Endothelial cell of umbilical vein (primary cell): ENCODE data around the gene APLN. TPM values are rescaled to one million over a fixed set of nuclear protein-coding genes. Genes with fewer than 3 reads are reported as not detected.

ENCODE experiments used
- BruUV-seq: library from RNA; stranded (reverse); fragments of 400-500 nt; replicated peaks from 2 replicates; lab custom pipeline; 2021; lab: Mats Ljungman, UMichigan
- CTCF ChIA-PET: fragments of 300-600, 350-600 bp; sonication (Branson Sonifier 250); formaldehyde crosslinking; loops from one replicate; lab custom pipeline; 2021; ENCODE audit warnings: antibody characterized with exemption, inconsistent platforms; lab: Charles Lee
- POLR2A ChIA-PET: fragments of 300-600, 350-600 bp; sonication (Branson Sonifier 250); formaldehyde crosslinking; loops from one replicate; lab custom pipeline; 2021; ENCODE audit warnings: antibody characterized with exemption, inconsistent platforms; lab: Charles Lee
- DNase-seq: peaks from one replicate; pipeline ENCODE4 v3.0.0-alpha.2; 2011; ENCODE audit warnings: low read depth, low spot score
- FAIRE-seq: peaks from 2 replicates; lab custom pipeline; 2011; peaks lifted over from hg19 to GRCh38; lab: Jason Lieb, UNC
- H2AFZ ChIP-seq: 2 replicates; pipeline ENCODE4 v1.6.0; 2012; ENCODE audit warnings: low read depth, low read length, control low read depth, inconsistent platforms
- H3K27ac ChIP-seq: 2 replicates; pipeline ENCODE4 v1.5.1; 2011; ENCODE audit warnings: low read depth, mild to moderate bottlenecking, control low read depth, low read length, moderate library complexity; ENCODE audit not compliant: insufficient read depth
- H3K27me3 ChIP-seq, 2 experiments: 2 replicates each; pipeline versions ENCODE4 v1.6.0 to v1.6.1; 2011; ENCODE audit warnings: low read length in 2 of 2, mixed read lengths in 1 of 2; ENCODE audit not compliant: control insufficient read depth in 2 of 2, insufficient read depth in 2 of 2
- H3K36me3 ChIP-seq, 2 experiments: 2 replicates in 1 of 2; 3 replicates in 1 of 2; pipeline ENCODE4 v1.5.1; 2011; ENCODE audit warnings: low read length in 2 of 2, mild to moderate bottlenecking in 1 of 2, moderate library complexity in 1 of 2; ENCODE audit not compliant: control insufficient read depth in 2 of 2, insufficient read depth in 2 of 2; ENCODE audit errors: extremely low read depth in 1 of 2
- H3K4me1 ChIP-seq: 3 replicates; pipeline ENCODE4 v1.5.1; 2011; ENCODE audit warnings: mild to moderate bottlenecking, low read length; ENCODE audit not compliant: control insufficient read depth, insufficient read depth; ENCODE audit errors: extremely low read depth
- H3K4me2 ChIP-seq: 2 replicates; pipeline ENCODE4 v1.6.1; 2011; ENCODE audit warnings: low read length, control low read depth, mixed read lengths; ENCODE audit not compliant: insufficient read depth
- H3K4me3 ChIP-seq, 3 experiments: fragments of 200-600 bp in 1 of 3; sonication (generic), shearing (Covaris generic) in 1 of 3; replicated peaks in 1 of 3; 2 replicates each; pipeline ENCODE4 v1.5.1; 2011 to 2016; ENCODE audit warnings: control low read depth in 3 of 3, low read length in 3 of 3, mild to moderate bottlenecking in 2 of 3, inconsistent platforms in 1 of 3, low read depth in 1 of 3, moderate library complexity in 1 of 3; ENCODE audit not compliant: insufficient read depth in 1 of 3
- H3K79me2 ChIP-seq: 2 replicates; pipeline ENCODE4 v1.6.0; 2012; ENCODE audit warnings: low read length, inconsistent platforms; ENCODE audit not compliant: control insufficient read depth, insufficient read depth
- H3K9ac ChIP-seq: replicated peaks from 2 replicates; pipeline ENCODE3; 2011; ENCODE audit warnings: low read length, control low read depth; ENCODE audit not compliant: insufficient read depth; ENCODE audit errors: extremely low read depth
- H3K9me1 ChIP-seq: replicated peaks from 3 replicates; pipeline ENCODE4 v1.6.0; 2011; ENCODE audit warnings: mild to moderate bottlenecking, low read length; ENCODE audit not compliant: control insufficient read depth, insufficient read depth; ENCODE audit errors: extremely low read depth
- H3K9me3 ChIP-seq: replicated peaks from 2 replicates; pipeline ENCODE4 v1.5.1; 2012; ENCODE audit warnings: low read length, inconsistent platforms; ENCODE audit not compliant: control insufficient read depth, insufficient read depth
- H4K20me1 ChIP-seq: replicated peaks from 2 replicates; pipeline ENCODE3; 2011; ENCODE audit warnings: mild to moderate bottlenecking, low read length; ENCODE audit not compliant: control insufficient read depth, insufficient read depth; ENCODE audit errors: extremely low read depth
- CTCF ChIP-seq, 2 donors: IDR thresholded peaks; 1 replicate in 1 of 2; 2 replicates in 1 of 2; pipeline ENCODE4 v1.5.1; 2011; ENCODE audit warnings: low read length in 2 of 2, mild to moderate bottlenecking in 2 of 2, moderate library complexity in 2 of 2, control low read depth in 1 of 2, inconsistent platforms in 1 of 2, low read depth in 1 of 2; ENCODE audit not compliant: insufficient read depth in 1 of 2; ENCODE audit errors: extremely low read depth in 1 of 2
- EZH2 ChIP-seq: IDR thresholded peaks from 2 replicates; pipeline ENCODE4 v1.6.1; 2012; ENCODE audit warnings: borderline replicate concordance, low read depth, mild to moderate bottlenecking, moderate library complexity, low read length, inconsistent platforms; ENCODE audit not compliant: severe bottlenecking
- FOS ChIP-seq: IDR thresholded peaks from 2 replicates; pipeline ENCODE4 v1.6.1; 2011; ENCODE audit warnings: mild to moderate bottlenecking, low read length, moderate library complexity, borderline replicate concordance; ENCODE audit not compliant: insufficient read depth
- GATA2 ChIP-seq: IDR thresholded peaks from 2 replicates; pipeline ENCODE4 v1.7.0; 2011; ENCODE audit warnings: low read depth, mild to moderate bottlenecking, moderate library complexity, mixed read lengths, low read length; ENCODE audit not compliant: insufficient read length, insufficient read depth
- JUN ChIP-seq: IDR thresholded peaks from 2 replicates; pipeline ENCODE4 v1.6.1; 2011; ENCODE audit warnings: borderline replicate concordance, low read depth; ENCODE audit not compliant: insufficient read length, insufficient read depth
- MAX ChIP-seq: IDR thresholded peaks from 2 replicates; pipeline ENCODE4 v1.6.1; 2011; ENCODE audit not compliant: insufficient read depth, insufficient read length
- MYC ChIP-seq: IDR thresholded peaks from one replicate; pipeline ENCODE4 v1.6.1; 2011; ENCODE audit warnings: mild to moderate bottlenecking, low read depth, low read length
- POLR2A ChIP-seq: IDR thresholded peaks from 2 replicates; pipeline ENCODE4 v1.6.1; 2012; ENCODE audit warnings: low read depth, mild to moderate bottlenecking, control low read depth, low read length
- POLR2AphosphoS5 ChIP-seq: IDR thresholded peaks from 2 replicates; pipeline ENCODE4 v1.6.1; 2012; ENCODE audit warnings: low read depth, mild to moderate bottlenecking, control low read depth, low read length, moderate library complexity; ENCODE audit not compliant: insufficient read depth
- dilution Hi-C: fragments of 300-500 bp; cut with MboI; formaldehyde crosslinking; loops from one replicate; pipeline ENCODE4 v1.15.0; 2019; ENCODE audit warnings: low sequenced_read_pairs; ENCODE audit not compliant: extremely low pct_ligation_motif_present
- intact Hi-C: fragments of 100-400 bp; cut with micrococcal nuclease; formaldehyde crosslinking; loops from one replicate; pipeline ENCODE4 v1.10.0; 2022
- polyA plus RNA-seq, 4 experiments: library from polyadenylated mRNA; depleted of rRNA in 3 of 4; stranded (reverse) in 3 of 4; unstranded in 1 of 4; fragments of >200 nt; gene quantifications; 2 replicates each; pipeline versions ENCODE4 v1.2.1 to v1.2.3, GENCODE V29; 2011 to 2012; ENCODE audit warnings: missing spikeins in 1 of 4
- total RNA-seq: library from RNA; stranded (reverse); gene quantifications from 2 replicates; pipeline ENCODE4 v1.2.3, GENCODE V29; 2021

APLN gene
- total and polyA plus RNA-seq, 2 donors (not counting 3 experiments of a cell fraction or from before 2014, with no cell fraction given) = 230 to 466 TPM

- Histone ChIP-seq H3K9ac (no peak overlapping the region), H2AFZ (no peak overlapping the region), H3K36me3 (no peaks in the 10 kb centered on the region), H3K4me2 (no peak overlapping the region), H3K9me1 (no peaks in the 10 kb centered on the region), H3K9me3 (no peaks in the 10 kb centered on the region), H3K79me2 (no peaks in the 10 kb centered on the region), H3K4me1 (no peaks in the 10 kb centered on the region), H3K4me3 (no peak overlapping the region), H3K27me3 (no peaks in the 10 kb centered on the region), H3K27ac (no peak overlapping the region), H4K20me1 (no peaks in the 10 kb centered on the region)
- no peak for DNase-seq
- intact Hi-C loops = no loop called here
- FAIRE-seq = no peak
- no peak for TF ChIP-seq CTCF (IDR thresholded peaks at IDR 0.05; ENCODE audit: extremely low read depth in 1 of 2, insufficient read depth in 1 of 2, low read depth in 1 of 2, low read length in 2 of 2)
- no peak for TF ChIP-seq EZH2
- no peak for TF ChIP-seq FOS
- TF ChIP-seq MAX = no peak
- no peak for TF ChIP-seq JUN
- TF ChIP-seq POLR2AphosphoS5 = no peak
- no peak for TF ChIP-seq GATA2
- TF ChIP-seq POLR2A = no peak
- TF ChIP-seq MYC = no peak
- POLR2A ChIA-PET = no interaction called here
- BruUV-seq = no TSS peak
- CTCF ChIA-PET = no interaction called here
- dilution Hi-C loops = no loop called here
Observed at GRCh38 chrX:129686422-129686948, 31.7 kb upstream of the APLN start.
